Measurements from ENCODE around the gene TRMT2B.
"Not testable (repeated sequence)": the region's sequence is repeated elsewhere in the genome, so short reads cannot be mapped to it uniquely, and the experiment has no call there.

Gene TRMT2B

DNA sequence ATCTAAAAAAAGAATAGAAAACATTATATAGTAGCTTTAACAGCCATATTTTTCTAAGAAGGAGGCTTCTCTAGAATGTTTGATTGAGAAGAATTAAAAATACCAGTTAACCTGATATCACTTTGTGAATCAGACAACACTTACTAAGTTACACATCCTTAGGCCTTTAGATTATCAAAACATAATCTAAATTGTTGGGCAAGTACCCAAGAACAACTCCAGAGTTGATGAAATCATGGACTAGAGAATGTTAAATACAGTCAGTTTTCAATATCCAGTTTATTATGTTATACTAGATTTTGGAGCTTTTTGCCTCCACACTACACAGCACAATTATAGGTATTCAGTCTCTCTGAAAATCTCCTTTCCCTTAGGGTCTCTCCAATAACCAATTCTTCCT, 42.8 kb downstream of the TRMT2B start:
- DNase-seq (ENCODE audit: low read depth, low spot score), result no peak

DNA sequence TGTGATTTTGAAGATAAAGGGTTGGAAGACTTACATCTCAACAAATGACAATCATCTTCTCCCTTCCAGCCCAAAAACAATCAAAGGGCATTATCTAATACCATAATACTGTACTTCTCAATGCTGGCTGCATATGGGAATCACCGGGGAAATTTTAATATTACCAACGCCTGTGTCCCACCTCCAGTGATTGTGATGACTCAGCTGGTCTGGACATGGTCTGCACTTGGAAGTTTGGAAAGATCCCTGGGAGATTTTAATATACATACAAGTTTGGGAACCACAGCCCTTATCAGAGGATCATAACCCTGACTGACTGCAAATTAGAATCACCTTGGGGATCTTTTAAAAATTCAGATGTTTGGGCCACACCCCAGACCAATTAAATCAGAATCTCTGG, 52.5 kb downstream of the TRMT2B start:
- DNase-seq (ENCODE audit: low read depth, low spot score), result no peak

DNA sequence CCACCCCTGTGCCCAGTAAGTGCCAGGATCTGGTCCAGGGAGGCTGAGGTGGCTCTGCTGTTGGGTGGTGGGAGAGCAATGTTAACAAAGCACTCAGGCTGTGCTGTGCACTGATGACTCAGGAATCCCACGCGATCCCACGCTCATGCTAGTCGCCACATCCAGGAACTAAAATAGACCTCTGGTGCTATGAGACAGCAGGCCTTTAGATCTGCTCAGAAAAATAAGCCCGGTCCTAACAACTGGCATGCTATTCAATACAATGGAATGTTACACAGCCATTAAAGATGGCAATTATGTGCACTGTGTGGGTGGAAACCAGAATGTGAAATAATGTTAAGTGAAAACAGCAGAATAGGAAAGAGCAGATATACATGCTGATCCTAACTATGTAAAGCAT, 56.4 kb downstream of the TRMT2B start:
- no peak for DNase-seq (ENCODE audit: low read depth, low spot score)

DNA sequence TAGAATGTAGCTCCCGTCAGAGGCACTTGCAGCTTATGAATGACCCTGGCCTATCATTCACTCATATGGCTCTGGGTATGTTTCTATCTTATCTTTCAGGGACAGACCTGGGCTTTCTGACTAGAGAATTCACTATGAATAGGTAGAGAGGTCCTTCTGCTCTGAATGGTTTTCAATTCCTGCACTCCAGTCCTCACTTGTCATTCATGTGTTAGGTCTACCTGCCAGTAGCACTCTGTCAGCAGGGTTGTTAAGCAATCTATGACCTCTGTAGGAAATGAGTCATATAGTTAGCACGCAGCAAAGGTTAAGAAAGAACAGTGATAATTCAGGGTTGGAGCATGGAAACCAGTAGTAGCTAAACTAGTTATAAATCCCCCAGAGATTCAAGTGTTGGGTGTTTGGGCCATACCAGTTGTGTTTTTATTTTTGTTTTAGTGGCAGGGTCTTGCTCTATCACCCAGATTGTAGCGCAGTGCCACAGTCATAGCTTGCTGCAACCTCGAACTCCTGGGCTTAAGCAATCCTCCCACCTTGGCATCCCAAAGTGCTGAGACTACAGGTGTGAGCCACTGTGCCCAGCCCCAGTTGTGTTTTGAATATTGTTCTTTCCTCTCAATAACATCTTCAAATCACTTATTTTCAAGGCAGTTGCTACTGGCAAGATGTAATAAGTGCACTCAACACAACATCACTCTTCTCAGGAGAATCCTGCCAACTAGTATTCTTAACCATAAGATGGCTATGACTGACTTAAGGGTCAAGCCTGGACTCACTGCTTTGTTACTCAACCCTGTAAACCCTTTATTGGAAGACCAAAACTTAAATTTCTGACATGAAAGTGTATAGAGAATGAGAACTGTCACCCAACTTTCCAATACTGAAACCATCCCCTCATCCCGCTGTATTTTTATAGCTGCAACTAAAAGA, 57.3 kb downstream of the TRMT2B start:
- DNase-seq (ENCODE audit: low read depth, low spot score), result no peak

DNA sequence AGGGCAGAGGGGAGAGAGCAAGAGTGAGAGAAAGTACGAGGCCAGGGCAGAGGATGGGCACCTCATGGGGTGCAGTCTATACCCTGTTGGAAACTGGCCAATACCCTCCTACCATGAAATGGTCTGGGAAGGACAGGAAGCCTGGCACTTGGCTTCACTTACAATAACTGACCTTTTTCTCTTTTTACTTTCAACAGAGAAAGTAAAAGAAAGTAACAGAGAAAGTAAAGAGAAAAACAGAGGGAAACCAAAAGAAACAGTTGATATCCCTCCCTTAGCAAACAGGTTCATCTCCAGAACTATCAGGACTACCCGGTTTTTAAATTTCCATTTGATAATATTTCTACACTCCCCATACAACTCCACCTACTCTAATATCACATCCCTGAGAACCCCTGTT, 61.8 kb downstream of the TRMT2B start:
- no peak for DNase-seq (ENCODE audit: low read depth, low spot score)

DNA sequence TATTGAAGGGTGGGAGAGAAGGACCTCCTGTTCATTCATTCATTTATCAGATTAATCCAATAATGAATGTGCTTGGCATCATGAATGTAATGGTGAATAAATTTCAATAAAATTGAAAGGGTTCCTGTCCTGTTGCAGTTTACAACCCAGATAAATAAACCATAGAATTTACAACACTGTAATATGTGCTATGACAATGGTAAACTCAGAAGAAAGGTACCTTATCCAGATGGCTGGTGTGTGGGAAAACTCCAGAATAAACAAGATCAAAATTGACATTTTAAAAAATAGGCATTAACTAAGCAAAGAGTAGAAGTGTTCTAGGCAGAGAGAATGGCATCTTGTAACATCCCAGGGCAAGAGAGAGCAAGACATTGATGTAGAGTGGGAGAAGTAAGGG, 67.1 kb downstream of the TRMT2B start:
- DNase-seq (ENCODE audit: low read depth, low spot score), result no peak

DNA sequence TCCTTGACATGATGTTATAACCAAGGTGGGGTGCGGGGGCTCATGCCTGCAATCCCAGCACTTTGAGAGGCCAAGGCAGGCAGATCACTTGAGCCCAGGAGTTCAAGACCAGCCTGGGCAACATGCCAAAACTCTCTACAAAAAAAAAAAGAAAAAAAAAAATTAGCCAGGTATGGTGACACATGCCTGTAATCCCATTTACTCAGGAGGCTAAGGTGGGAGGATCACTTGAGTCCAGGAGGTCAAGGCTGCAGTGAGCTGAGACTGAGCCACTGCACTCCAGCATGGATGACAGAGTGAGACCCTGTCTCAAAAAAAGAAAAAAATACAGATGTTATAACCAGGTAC, 70.4 kb downstream of the TRMT2B start:
- not testable (repeated sequence) for DNase-seq (ENCODE audit: low read depth, low spot score)

DNA sequence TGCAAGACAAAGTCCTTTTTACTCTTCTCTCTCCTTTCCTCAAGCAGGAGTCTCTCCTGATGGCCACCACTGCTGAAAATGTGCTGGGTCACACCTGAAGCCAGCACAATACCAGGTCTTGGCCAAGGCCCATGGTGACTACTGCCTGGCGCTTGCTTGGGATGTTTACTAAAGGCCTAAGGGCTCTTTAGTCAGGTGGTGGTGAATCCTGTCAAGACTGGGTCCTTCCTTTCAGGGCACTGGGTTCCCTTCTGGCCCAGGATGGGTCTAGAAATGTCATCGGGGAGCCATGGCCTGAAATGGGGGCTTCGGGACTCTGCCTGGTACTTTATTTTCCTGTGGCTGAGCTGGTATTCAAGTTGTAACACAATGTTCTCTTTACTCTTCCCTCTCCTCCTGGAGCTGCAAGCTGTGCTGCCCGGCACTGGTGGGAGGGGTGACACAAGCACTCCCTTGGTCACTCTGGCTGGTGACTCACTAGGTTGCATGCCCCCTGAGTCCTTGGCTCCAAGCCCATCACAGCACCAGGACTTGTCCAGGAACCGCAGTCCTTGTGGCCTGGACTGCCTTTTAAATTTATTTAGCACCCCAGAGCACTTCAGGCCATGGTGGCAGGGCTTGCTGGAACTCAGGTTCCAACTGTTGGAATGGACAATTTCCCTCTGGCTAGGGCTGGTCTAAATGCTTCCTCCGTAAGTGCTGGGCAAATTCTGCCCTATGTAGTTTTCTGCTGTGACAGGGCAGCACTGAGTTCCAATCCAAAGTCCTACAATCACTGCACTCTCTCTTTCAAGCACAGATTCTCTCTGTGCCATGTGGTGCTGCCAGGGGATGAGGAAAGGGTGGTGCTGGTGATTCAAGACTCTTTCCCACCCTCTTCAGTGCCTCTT, 71.1 kb downstream of the TRMT2B start:
- no peak for DNase-seq (ENCODE audit: low read depth, low spot score)

DNA sequence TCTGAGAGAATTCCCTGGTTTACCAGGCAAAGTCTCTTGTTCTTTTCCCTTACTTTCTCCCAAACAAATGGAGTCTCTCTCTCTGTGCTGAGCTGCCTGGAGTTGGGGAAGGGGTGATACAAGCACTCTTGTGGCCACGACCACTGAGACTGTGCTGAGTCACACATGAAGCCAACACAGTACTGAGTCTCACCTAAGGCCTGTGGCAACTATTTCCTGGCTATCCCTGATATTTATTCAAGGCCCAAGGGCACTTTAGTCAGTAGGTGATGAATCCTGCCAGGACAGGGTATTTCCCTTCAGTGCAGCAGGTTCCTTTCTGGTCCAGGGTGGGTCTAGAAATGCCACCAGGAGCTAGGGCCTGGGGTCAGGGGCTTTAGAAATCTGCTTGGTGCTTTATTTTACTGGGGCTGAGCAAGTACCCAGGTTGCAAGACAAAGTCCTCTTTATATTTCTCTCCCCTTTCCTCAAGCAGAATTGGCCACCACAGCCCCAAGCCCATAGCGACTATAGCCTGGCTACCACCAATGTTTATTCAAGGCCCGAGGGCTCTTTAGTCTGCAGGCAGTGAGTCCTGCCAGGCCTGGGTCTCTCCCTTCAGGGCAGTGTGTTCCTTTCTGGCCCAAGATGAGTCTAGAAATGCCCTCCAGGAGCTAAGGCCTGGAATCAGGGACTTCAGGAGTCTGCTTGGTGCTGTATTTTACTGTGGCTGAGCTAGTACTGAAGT, 71.9 kb downstream of the TRMT2B start:
- DNase-seq (ENCODE audit: low read depth, low spot score), result no peak

DNA sequence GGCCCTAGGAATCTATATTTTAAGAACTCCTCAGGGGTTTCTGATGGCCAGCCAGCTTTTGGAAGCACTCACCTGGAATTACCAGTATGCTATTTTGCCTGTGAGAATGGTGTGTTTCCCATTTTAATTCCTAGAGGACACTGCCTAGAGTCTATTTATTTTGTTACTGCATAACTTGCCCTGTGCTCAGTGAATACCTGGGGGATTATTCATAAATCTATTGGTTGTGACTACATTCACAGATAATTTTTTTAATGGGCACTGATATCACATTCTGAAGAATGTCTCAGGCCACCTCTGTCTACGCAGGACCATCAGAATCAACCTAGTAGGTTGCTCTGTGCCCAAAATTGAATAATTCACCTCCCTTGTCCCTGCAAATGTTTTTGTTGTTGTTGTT, 75.7 kb downstream of the TRMT2B start:
- DNase-seq (ENCODE audit: low read depth, low spot score), result no peak

DNA sequence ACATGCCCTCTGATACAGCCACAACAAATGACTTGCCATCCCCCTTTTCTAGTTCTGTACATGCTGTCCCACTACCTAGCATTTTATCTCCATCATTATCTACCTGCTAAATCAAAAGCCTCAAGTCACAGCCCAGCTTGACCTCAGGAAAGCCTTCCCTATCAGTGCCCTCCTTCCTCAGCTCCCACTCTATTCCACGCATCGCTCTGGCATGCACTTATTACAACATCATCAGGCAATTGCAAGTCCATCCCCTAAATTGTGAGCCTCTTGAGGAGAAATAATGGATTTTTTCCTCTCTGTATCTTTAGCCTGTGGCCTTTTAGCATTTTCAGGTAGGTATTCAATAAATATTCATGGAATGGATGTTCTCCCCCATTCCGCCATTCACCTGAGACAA, 76.7 kb downstream of the TRMT2B start:
- no peak for DNase-seq (ENCODE audit: low read depth, low spot score)

DNA sequence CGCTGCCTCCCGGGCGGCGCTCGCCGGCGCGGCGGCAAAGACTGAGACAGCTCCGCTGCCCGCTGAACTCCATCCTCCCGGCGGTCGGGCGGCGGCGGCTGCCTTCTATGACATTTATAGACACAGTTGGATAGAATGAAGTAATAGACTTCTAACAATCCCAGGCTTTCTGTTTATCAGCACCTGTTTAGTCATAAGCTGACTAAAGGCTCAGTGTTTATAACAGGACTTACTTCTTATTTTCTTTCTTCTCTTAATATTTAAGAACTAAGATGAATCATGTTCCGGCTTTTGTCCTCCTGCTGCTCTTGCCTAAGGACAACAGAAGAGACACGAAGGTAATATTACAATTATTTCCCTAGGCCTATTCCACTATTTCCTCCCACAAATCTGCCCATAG, 78.5 kb downstream of the TRMT2B start:
- DNase-seq (ENCODE audit: low read depth, low spot score), result no peak

DNA sequence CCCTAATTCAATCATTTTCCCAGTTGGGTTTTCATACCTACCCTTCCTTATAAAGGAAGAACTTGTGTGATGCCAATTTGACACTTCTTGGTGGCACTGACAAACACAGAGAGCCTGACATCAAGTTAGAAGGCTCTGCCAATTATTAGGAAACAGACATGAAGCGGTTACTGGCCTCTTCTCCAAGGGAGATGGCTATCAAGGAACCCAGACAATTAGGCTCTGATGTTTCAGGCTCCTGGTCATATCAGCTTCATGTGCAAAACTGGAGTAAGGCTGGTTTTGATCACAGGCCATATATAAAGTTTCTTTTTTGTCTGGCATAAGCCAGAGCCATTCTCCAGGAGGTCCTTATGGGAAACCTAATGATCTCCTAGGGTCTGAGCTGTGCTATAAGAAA, 82.0 kb downstream of the TRMT2B start:
- no peak for DNase-seq (ENCODE audit: low read depth, low spot score)

DNA sequence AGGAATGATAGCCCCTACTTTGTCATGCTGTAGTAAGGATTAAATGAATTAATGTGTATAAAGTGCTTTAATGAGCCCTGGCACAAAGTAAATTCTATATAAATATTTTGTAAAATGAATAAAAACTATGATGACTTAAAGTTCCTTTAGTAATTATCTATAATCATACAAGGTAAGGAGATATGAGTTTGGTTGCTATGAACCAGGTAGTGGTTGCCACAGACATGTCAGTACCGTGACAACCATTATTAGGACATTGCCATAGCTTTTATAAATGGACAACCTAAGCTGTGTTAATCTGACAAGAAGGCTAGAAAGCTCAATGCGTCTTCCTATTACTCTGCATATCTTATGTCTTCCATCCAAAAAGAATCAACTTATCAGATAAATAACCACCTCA, 82.5 kb downstream of the TRMT2B start, which contains the start of gene ARL13A:
Gene ARL13A, plus strand, starts transcription at position 301 of the 400 bp plus-strand sequence. CDS start 3,982 bp downstream, outside the sequence.
- no peak for DNase-seq (ENCODE audit: low read depth, low spot score)

DNA sequence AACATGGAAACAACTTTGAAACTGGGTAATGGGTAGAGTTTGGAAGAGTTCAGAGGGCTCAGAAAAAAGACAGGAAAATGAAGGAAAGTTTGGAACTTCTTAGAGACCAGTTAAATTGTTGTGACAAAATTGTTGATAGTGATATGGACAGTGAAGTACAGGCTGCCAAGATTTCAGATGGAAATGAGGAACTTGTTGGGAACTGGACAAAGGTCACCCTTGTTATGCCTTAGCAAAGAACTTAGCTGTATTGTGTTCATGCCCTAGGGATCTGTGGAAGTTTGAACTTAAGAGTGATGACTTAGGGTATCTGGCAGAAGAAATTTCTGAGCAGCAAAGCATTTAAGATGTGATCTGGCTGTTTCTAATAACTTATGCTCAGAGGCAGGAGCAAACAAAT, 87.5 kb downstream of the TRMT2B start:
- no peak for DNase-seq (ENCODE audit: low read depth, low spot score)

DNA sequence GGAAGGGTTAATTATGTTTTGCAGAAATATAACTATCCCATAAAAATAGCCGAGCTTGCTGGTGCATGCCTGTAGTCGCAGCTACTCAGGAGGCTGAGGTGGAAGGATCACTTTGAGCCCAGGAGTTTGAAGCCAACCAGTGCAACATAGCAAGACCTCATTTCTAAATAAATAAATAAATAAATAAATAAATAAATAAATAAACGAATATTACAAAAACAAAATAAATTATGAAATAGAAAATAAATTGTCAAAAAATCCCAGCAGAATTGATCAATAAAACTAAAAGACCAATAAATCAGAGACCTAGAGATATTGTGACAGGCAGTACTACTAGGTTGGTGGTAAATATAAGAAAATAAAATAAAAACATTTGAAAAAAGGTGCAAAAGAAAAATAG, 89.1 kb downstream of the TRMT2B start:
- DNase-seq (ENCODE audit: low read depth, low spot score), result no peak

Measured in activated naive CD8-positive, alpha-beta T cell treated with anti-CD3 and anti-CD28 coated beads, Interleukin-2, amount 50 U/mL, for 16 hours (primary cell).